Heart right ventricle (tissue), 16 donors: Measurements from ENCODE around the gene P4HA2. TPM values are rescaled to one million over a fixed set of nuclear protein-coding genes. Genes with fewer than 3 reads are reported as not detected.

Source experiments
- ATAC-seq, 8 donors: fragments of 200-7000 bp; cut with Tn5 transposase; one replicate each; pipeline ENCODE4 v1.9.1; 2020; ENCODE audit warnings: mild to moderate bottlenecking in 8 of 8, moderate library complexity in 8 of 8, moderate number of reproducible peaks in 1 of 8
- DNase-seq, 2 donors: peaks; one replicate each; pipeline ENCODE4 v3.0.0-alpha.2; 2020
- H3K27ac ChIP-seq, 10 donors: fragments of 200-600 bp; sonication (generic) in 2 of 10; one replicate each; pipeline versions ENCODE4 v1.5.0 to v1.8.0; 2020 to 2022; ENCODE audit warnings: mild to moderate bottlenecking in 3 of 10
- H3K27me3 ChIP-seq, 7 donors: fragments of 200-600 bp; one replicate each; pipeline ENCODE4 v1.8.0; 2021 to 2022; ENCODE audit warnings: mild to moderate bottlenecking in 2 of 7
- H3K36me3 ChIP-seq, 9 donors: fragments of 200-600 bp; sonication (generic) in 1 of 9; one replicate each; pipeline versions ENCODE4 v1.5.0 to v1.8.0; 2020 to 2022; ENCODE audit warnings: mild to moderate bottlenecking in 2 of 9
- H3K4me1 ChIP-seq, 9 donors: fragments of 200-600 bp; sonication (generic) in 1 of 9; one replicate each; pipeline versions ENCODE4 v1.5.0 to v1.8.0; 2020 to 2022; ENCODE audit warnings: mild to moderate bottlenecking in 4 of 9
- H3K4me3 ChIP-seq, 10 donors: fragments of 200-600 bp; sonication (generic) in 2 of 10; one replicate each; pipeline versions ENCODE4 v1.5.0 to v1.8.0; 2020 to 2022; ENCODE audit warnings: mild to moderate bottlenecking in 7 of 10, moderate library complexity in 2 of 10
- H3K9me3 ChIP-seq, 11 donors: fragments of 200-600 bp in 10 of 11; sonication (generic) in 2 of 11; one replicate each; pipeline versions ENCODE4 v1.5.0 to v1.8.0; 2013 to 2022; ENCODE audit warnings: mild to moderate bottlenecking in 2 of 11, control low read depth in 1 of 11, moderate library complexity in 1 of 11
- WGBS, 2 donors: extraction: QIAGEN DNeasy Blood & Tissue Kit; methylation state at CpG; one replicate each; pipeline ENCODE4 v1.1.7; 2013; ENCODE audit warnings: inconsistent platforms in 1 of 2; 5-methylcytosine and 5-hydroxymethylcytosine counted together
- intact Hi-C, 10 donors: fragments of 100-400 bp; cut with DNase I; formaldehyde crosslinking; loops; one replicate each; pipeline versions ENCODE4 v1.11.1 to v1.14.2; 2022
- polyA plus RNA-seq, 2 donors: library from polyadenylated mRNA; stranded (reverse); fragments of 200-250 nt; gene quantifications; one replicate each; pipeline ENCODE4 v1.2.3, GENCODE V29; 2013
- total RNA-seq, 10 donors: library from RNA; stranded (reverse); fragmentation: NEBNext Ultra II Directional in 3 of 10; extraction: Animal tissue kit (Norgen Biotek cat#: 25700) in 3 of 10; gene quantifications; one replicate each; pipeline versions ENCODE4 v1.2.1 to v1.2.4, GENCODE V29; 2021 to 2023
- TF ChIP-seq, protein P1 (sequence below), 9 donors: fragments of 200-600 bp; sonication (generic) in 2 of 9; IDR thresholded peaks; one replicate each; pipeline versions ENCODE4 v1.5.0 to v1.8.0; 2021 to 2022; ENCODE audit warnings: antibody characterized with exemption in 9 of 9, mild to moderate bottlenecking in 5 of 9, moderate library complexity in 1 of 9
- donor health status: Arrhythmogenic right ventricular cardiomyopathy.
- donor health status: ischemic (EF 13 %, LVEDD 7.1; RV severe dilation, severe dysfunction).
- donor health status: healthy with polysubstance abuse.
- donor health status: DM: no; HTN: yes; CAD: no.
- donor health status: DM: no; HTN: no; CAD: no.
- donor health status: ischemic (EF 25% LVEDD 6.9; RV normal size, moderate dysfunction).
- donor health status: ischemic (EF 25% LVEDD 5.7; RV mildly dilated, moderate dysfunction).
- donor health status: healthy.
- donor health status: DM: yes; HTN: yes; CAD: no.
- donor health status: Ischemic cardiomyopathy.
- donor health status: ischemic (EF 35%, LVEDD 5.7; RV mildly dilated, moderate dysfunction).
- donor health status: nonischemic (EF 11% LVEDD 7.7; RV severe dilation, severe dysfunction).
- donor health status: DM: yes; HTN: yes; CAD: no.
- donor health status: PGD.
- donor health status: ischemic (EF 29% LVEDD 5.4; RV normal size, mild dysfunction).
- donor health status: nonischemic (EF 23%, LVEDD 6.1; RV moderate dilation, normal function).

P4HA2 gene
- total and polyA plus RNA-seq, 12 donors = 27.2 to 97.0 (median 52.4) TPM

DNA sequence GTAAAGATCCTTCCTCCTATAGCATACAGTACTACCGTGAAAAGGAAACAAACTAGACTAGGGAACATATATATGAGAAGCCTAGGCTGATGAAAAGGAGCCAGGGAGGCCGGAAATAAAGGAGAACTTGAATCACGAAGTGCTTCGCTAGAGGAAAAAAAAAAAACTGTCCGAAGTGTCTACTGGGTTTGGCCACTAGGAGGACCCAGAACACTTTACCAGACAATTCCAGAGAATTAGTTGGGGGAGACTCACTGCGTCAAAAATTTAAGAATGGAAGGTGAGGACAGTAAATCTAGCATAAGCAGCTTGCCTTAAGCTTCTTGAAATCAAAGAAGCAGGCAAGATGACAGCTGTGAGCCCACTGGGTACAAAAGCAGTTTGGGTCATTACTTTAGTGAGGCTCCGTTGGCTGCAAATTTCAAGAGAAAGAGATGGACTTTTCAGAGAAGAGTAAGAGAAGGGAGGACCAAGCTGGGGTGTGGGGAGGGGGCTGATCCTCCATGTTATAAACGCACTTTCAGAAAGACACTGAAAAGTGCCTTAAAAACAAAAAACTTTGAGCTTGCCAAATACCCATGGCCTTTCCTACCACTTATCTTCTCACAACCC lies 47.4 kb downstream of the P4HA2 start:
- Histone ChIP-seq H3K27ac (no peak overlapping the region), H3K4me3 (no peak overlapping the region), H3K36me3 (no peaks in the 10 kb centered on the region), H3K9me3 (peaks cover 0 to 9% (median 0%) of the 10 kb centered on the region in 11 donors), H3K27me3 (no peaks in the 10 kb centered on the region), H3K4me1 (peaks cover 0 to 18% (median 4%) of the 10 kb centered on the region in 9 donors)
- ATAC-seq (peak in 6 of 8 donors; percentile 35 to 67 (median 53)), DNase-seq (peak in 1 of 2 donors; percentile 18)
- intact Hi-C loops = loop anchor here in 5 of 10 donors (5.0 to 10.0 kb wide), 8 partner anchors 47 to 325 kb away; partner anchors contain the start of genes IL3 (in 1 of the 5) and P4HA2 (in 1 of the 5)
- WGBS, 2 donors = 15 to 16% methylated on average over 8 of the region's 8 CpGs
- TF ChIP-seq, protein P1, sequence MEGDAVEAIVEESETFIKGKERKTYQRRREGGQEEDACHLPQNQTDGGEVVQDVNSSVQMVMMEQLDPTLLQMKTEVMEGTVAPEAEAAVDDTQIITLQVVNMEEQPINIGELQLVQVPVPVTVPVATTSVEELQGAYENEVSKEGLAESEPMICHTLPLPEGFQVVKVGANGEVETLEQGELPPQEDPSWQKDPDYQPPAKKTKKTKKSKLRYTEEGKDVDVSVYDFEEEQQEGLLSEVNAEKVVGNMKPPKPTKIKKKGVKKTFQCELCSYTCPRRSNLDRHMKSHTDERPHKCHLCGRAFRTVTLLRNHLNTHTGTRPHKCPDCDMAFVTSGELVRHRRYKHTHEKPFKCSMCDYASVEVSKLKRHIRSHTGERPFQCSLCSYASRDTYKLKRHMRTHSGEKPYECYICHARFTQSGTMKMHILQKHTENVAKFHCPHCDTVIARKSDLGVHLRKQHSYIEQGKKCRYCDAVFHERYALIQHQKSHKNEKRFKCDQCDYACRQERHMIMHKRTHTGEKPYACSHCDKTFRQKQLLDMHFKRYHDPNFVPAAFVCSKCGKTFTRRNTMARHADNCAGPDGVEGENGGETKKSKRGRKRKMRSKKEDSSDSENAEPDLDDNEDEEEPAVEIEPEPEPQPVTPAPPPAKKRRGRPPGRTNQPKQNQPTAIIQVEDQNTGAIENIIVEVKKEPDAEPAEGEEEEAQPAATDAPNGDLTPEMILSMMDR (IDR thresholded peaks at IDR 0.05) = peak; percentile 31 to 80 (median 72)

GRCh38 chr5:132179405-132179804 lies 48.2 kb downstream of the P4HA2 start:
- no peaks in the 10 kb centered on the region for H3K36me3 ChIP-seq
- TF ChIP-seq, protein P1 (IDR thresholded peaks at IDR 0.05) = no peak
- peaks cover 0 to 18% (median 4%) of the 10 kb centered on the region in 9 donors for H3K4me1 ChIP-seq
- ATAC-seq (no peak), DNase-seq (no peak)
- WGBS, 2 donors = 50% methylated on average over 3 of the region's 3 CpGs
- intact Hi-C loops = loop anchor here in 1 of 10 donors (10.0 kb wide), 1 partner anchor 115 kb away; the partner anchor contains the start of gene IL3
- H3K4me3 ChIP-seq = no peak overlapping the region
- H3K9me3 ChIP-seq = peaks cover 0 to 9% (median 0%) of the 10 kb centered on the region in 11 donors
- no peaks in the 10 kb centered on the region for H3K27me3 ChIP-seq
- no peak overlapping the region for H3K27ac ChIP-seq

DNA sequence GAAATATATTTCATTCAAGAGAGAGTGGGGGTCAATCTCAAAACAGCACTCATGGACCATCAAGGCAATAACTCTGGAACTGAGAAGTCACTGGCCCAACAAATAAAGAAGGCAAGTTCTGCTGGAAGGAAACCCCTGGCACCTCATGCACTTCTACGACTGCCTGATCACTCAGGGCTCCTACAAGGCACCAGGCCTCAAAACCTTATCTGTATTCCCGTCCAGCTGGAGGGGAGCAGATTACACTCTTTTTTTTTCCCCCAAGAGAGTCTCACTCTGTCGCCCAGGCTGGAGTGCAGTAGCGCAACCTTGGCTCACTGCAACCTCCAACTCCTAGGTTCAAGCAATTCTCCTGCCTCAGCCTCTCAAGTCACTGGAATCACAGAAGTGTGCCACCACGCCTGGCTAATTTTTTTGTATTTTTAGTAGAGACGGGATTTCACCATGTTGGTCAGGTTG lies 49.9 kb downstream of the P4HA2 start:
- intact Hi-C loops = loop anchor here in 1 of 10 donors (10.0 kb wide), 1 partner anchor 113 kb away; the partner anchor contains the start of gene IL3
- no peak overlapping the region for H3K4me3 ChIP-seq
- peaks cover 0 to 18% (median 4%) of the 10 kb centered on the region in 9 donors for H3K4me1 ChIP-seq
- ATAC-seq (no peak), DNase-seq (no peak)
- no peak overlapping the region for H3K27ac ChIP-seq
- 81 to 84% methylated on average over 6 of the region's 6 CpGs for WGBS, 2 donors
- no peaks in the 10 kb centered on the region for H3K9me3 ChIP-seq
- H3K27me3 ChIP-seq = no peaks in the 10 kb centered on the region
- no peaks in the 10 kb centered on the region for H3K36me3 ChIP-seq
- TF ChIP-seq, protein P1 (IDR thresholded peaks at IDR 0.05) = no peak

GRCh38 chr5:132176987-132177386 lies 50.7 kb downstream of the P4HA2 start:
- Histone ChIP-seq H3K4me1 (peaks cover 0 to 18% (median 4%) of the 10 kb centered on the region in 9 donors), H3K9me3 (no peaks in the 10 kb centered on the region), H3K27me3 (no peaks in the 10 kb centered on the region), H3K36me3 (no peaks in the 10 kb centered on the region), H3K27ac (no peak overlapping the region), H3K4me3 (no peak overlapping the region)
- WGBS, 2 donors = 61 to 69% methylated on average over 3 of the region's 3 CpGs
- intact Hi-C loops = loop anchor here in 1 of 10 donors (10.0 kb wide), 1 partner anchor 112 kb away; the partner anchor contains the start of gene IL3
- ATAC-seq (no peak), DNase-seq (no peak)
- TF ChIP-seq, protein P1 (IDR thresholded peaks at IDR 0.05) = peak in 1 of 9 donors; percentile 13
